Fibroblast of skin of right biceps (primary cell): Measurements from ENCODE around the gene BAIAP2L1.
"Not testable (repeated sequence)": the region's sequence is repeated elsewhere in the genome, so short reads cannot be mapped to it uniquely, and the experiment has no call there.

Experiments
- DNase-seq: peaks from one replicate; pipeline ENCODE4 v3.0.0-alpha.2; 2013

The BAIAP2L1 gene

GRCh38 chr7:98398567-98399372 is 2.1 kb downstream of the BAIAP2L1 start:
- no peak for DNase-seq

- no peak for DNase-seq
These were observed 4.1 kb downstream of the BAIAP2L1 start for GRCh38 chr7:98396768-98397167.

DNA sequence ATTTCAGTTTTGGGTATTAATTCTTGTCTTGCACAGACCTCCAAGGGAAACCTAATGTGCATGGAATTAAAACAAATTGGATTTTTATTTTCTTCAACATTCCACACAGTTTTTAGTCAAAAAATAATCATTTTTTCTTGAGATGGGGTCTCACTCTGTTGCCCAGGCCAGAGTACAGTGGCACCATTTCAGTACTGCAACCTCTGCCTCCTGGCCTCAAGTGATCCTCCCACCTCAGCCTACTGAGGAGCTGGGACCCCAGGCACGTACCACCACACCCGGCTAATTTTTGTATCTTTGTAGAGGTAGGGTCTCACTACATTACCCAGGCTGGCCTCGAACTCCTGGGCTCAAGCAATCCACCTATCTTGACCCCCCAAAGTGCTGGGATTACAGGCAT is 4.9 kb downstream of the BAIAP2L1 start:
- DNase-seq = no peak

DNA sequence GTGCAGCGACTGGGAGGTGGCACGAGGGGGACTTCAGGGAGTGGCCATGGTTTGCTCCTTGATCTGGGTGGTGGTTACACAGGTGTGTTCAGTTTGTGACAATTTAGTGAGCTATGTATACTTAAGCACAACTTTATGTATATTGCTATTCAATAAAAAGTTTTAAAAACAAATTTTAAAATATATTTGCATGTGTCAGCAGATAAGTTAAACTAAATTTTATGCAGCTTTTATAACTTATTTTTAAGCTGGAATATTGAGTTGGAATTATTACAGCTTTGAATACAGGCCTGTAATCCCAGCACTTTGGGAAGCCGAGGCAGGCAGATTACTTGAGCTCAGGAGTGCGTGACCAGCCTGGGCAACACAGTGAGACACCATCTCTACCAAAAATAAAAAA is 5.4 kb downstream of the BAIAP2L1 start:
- DNase-seq = no peak

- DNase-seq = peak; percentile 82
These were observed 6.5 kb downstream of the BAIAP2L1 start for GRCh38 chr7:98394377-98394836.

GRCh38 chr7:98387544-98388226 is 13.2 kb downstream of the BAIAP2L1 start:
- no peak for DNase-seq

DNA sequence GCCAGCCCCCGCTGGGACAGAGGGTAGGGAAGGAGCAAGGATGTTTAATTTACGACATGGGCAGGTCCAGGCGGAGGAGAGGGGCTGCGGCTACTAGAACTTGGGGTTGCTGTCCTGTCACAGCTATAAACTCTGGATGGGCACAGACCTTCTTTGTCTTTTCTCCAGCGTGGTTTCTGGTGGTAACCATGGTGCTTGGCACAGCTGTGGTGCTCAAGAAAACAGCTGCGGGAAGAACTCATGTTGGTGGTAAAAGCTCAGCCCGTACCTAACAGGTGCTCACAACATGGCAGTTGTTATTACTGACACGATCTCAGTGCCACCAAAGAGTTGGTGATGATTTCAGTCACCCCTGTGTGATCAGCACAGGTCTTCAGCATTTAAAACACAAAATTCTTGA is 13.8 kb downstream of the BAIAP2L1 start:
- DNase-seq = no peak

DNA sequence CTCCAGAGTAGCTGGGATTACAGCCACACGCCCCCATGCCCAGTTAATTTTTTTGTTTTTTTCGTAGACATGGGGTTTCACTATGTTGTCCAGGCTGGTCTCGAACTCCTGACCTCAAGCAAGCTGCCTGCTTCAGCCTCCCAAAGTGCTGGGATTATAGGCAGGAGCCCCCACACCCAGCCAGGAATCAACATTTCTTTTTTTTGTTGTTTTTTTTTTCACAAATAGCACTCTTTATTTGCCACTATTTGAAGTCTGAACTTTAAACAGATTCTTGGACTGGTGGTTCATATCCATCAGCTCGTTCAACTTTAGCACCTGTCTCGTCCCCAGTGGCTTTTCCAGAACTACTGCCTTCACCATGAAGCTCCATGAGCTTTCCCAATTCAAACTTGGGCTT is 15.4 kb downstream of the BAIAP2L1 start:
- DNase-seq = not testable (repeated sequence)

GRCh38 chr7:98378210-98378819 is 22.6 kb downstream of the BAIAP2L1 start:
- no peak for DNase-seq

DNA sequence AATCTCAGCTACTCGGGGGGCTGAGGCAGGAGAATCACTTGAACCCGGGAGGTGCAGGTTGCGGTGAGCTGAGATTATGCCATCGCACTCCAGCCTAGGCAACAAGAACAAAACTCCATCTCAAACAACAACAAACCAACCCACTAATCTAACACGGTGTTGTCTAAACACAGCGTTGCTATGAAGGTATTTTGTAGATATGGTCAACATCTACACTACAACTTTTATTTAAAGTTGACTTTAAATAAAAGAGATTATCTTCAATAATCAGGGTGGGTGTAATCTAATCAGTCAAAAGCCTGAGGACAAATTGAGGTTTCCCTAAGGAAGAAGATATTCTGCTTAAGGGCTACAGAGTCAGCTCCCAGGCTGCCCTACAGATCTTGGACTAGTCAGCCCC is 24.2 kb downstream of the BAIAP2L1 start:
- no peak for DNase-seq

GRCh38 chr7:98375664-98376063 is 25.2 kb downstream of the BAIAP2L1 start:
- no peak for DNase-seq

GRCh38 chr7:98374285-98374680 is 26.6 kb downstream of the BAIAP2L1 start:
- DNase-seq = no peak

- DNase-seq = peak; percentile 68
These were observed 27.9 kb downstream of the BAIAP2L1 start for GRCh38 chr7:98372993-98373392.

GRCh38 chr7:98369726-98370125 is 31.2 kb downstream of the BAIAP2L1 start:
- no peak for DNase-seq

- DNase-seq = no peak
These were observed 32.2 kb downstream of the BAIAP2L1 start for GRCh38 chr7:98368716-98369115.

- no peak for DNase-seq
These were observed 34.3 kb downstream of the BAIAP2L1 start for GRCh38 chr7:98366562-98366938.

DNA sequence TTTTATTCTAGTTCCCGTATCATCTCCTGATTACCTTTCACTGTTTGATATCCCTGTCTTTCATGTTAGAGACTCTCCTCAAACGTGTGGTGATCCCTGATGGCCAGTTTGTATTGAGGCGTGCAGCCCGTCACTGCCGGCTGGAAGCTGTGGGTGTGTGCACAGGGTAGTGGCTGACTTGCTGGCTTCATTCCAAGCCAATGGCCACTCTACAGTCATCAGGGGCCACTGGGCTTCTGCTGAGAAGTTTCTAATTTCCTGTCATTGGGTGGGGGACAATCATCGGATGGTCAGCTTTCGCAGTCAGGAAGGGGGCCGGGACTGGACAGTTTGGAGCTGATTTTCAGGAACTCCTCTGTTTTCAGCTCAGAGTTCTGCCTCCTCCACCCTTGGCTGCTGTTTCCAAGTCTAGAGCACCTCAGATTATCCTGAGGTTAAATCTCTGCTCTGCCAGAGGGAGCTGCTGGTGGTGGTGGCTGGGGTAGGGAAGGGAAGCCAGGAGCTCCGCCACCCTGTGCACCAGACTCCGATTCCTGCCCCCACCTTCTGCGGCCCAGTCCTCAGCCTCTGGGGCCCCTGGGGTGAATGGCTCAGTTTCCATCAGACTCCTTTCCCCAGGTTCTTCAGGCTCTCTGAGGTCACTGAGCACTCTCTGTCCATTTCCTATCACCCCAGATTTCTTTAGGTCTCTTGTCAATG is 34.9 kb downstream of the BAIAP2L1 start:
- no peak for DNase-seq

DNA sequence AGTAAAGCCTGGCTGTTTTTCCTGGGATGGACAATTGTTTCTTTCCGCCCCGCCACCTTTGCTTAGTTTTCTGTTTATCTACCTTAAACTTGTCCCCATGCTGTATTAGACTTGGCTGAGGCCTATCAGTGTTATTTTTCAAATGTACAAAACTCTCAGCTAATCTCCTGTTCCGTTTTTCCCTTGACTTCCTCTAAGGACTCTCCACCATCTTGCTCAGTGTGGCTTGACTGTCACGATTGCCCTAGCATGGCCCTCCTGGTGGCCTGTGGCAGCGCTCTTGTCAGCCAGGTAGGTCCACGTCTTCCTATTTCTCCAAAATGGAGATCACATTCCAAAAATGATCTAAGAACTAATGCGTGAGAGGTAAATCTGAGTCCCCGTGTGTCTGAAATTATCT is 36.7 kb downstream of the BAIAP2L1 start:
- DNase-seq = no peak

GRCh38 chr7:98362517-98362916 is 38.4 kb downstream of the BAIAP2L1 start:
- no peak for DNase-seq

DNA sequence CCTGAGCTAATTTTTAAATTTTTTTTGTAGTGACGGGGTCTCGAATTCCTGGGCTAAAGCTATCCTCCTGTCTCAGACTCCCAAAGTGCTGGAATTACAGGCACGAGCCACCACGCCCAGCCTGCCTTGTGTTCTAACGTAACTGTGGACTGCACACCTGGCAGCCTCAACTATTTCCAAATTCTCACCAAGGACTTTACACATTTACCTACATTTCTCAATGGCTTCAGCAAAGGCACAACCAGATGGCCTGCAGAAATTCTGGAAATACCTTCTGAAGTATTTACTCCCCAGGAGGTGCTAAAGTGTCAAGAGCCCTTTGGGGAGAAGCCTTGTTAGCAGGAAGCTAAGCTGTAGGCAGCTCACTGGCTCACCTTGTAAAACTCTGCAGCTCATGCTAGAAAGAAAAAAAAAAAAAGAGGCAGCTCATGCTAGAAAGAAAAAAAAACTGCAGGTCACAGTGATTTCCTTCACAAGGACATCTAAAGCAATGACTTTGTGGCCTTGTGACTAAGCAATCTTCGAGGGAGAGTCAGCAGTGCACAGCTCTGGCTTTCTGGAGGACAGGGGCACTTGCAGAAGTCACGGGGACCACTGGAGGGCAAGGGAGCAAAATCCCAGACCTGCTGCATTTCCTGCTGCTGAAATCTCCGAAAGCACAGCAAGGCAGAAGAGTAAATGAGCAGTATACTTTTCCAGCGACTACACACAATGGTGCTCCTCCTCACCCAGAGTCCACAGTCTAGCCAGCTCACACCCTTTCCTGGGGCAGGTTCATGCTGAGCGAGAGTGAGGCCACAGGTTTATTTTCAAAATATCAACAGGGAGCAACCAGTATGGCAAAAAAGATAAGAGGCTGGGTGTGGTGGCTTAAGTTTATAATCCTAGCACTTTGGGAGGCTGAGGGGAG is 40.4 kb downstream of the BAIAP2L1 start:
- no peak for DNase-seq

GRCh38 chr7:98359395-98359794 is 41.5 kb downstream of the BAIAP2L1 start:
- DNase-seq = no peak

GRCh38 chr7:98358706-98359105 is 42.2 kb downstream of the BAIAP2L1 start:
- no peak for DNase-seq
